Stimulated activated naive CD8-positive, alpha-beta T cell treated with anti-CD3 and anti-CD28 coated beads, Interleukin-15, amount 100 ng/mL, for 72 hours (primary cell): ENCODE data around the gene TGFBR3.
"Not testable (repeated sequence)": the region's sequence is repeated elsewhere in the genome, so short reads cannot be mapped to it uniquely, and the experiment has no call there.

Source experiments
- ATAC-seq: fragments of 150-1000 bp; cut with Tn5 transposase; 2 replicates; pipeline ENCODE4 v1.10.0; 2021; ENCODE audit warnings: mild to moderate bottlenecking, moderate library complexity
- DNase-seq, 2 donors: peaks; one replicate each; pipeline ENCODE4 v3.0.0; 2021 to 2022
- H3K27ac Mint-ChIP-seq, 2 donors: one replicate each; pipeline ENCODE4 v1.8.0; 2022; ENCODE audit warnings: mild to moderate bottlenecking in 2 of 2, mixed read lengths in 2 of 2, moderate library complexity in 2 of 2
- H3K27me3 Mint-ChIP-seq: one replicate; pipeline ENCODE4 v1.8.0; 2022; ENCODE audit warnings: mixed read lengths
- H3K4me1 Mint-ChIP-seq: one replicate; pipeline ENCODE4 v1.8.0; 2022; ENCODE audit warnings: mild to moderate bottlenecking, mixed read lengths
- H3K4me3 Mint-ChIP-seq, 2 donors: one replicate each; pipeline ENCODE4 v1.8.0; 2022; ENCODE audit warnings: mild to moderate bottlenecking in 2 of 2, mixed read lengths in 2 of 2, moderate library complexity in 1 of 2
- H3K9me3 Mint-ChIP-seq, 2 donors: one replicate each; pipeline ENCODE4 v1.8.0; 2022; ENCODE audit warnings: mixed read lengths in 2 of 2

TGFBR3 gene

DNA sequence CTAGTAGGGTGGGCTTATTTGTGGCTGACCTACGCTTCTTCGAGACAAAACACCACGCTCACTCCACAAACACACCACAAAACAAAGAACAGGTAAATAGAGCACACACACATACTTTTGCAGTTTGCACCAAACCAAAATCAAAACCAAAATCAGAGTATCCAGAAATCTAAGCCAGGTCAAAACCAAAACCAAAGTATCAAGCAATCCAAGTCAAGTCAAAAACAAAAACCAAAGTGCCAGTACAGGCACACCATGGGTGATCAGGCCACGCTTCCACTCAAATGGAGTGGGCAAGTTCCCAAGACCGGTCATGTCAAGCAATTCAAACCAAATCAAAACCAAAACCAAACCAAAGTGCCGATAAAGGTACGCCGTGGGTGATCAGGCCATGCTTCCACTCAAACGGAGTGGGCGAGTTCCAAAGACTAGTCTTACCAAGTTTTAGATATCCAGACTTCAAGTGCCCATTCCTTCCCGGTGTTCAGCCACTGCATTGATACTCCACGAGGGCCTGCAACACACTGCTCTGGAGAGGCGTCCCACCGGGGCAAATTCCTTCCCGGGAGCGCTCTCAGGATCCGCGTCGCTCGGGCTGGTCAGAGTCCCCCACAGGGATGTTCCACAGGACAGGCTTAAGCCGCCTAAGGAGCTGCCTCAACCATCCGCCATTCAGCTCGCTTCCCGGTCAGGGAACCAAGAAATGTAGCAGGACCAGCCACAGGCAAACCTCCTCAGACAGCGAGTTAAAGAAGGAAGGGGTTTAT lies 216.2 kb downstream of the TGFBR3 start:
- Mint-ChIP-seq H3K27ac (peak overlapping the region in 1 of 2 donors; percentile 5), H3K9me3 (peaks cover 0 to 8% of the 10 kb centered on the region in 2 donors), H3K27me3 (no peaks in the 10 kb centered on the region), H3K4me3 (no peak overlapping the region), H3K4me1 (peaks cover 30% of the 10 kb centered on the region)
- ATAC-seq = no peak
- DNase-seq = no peak

DNA sequence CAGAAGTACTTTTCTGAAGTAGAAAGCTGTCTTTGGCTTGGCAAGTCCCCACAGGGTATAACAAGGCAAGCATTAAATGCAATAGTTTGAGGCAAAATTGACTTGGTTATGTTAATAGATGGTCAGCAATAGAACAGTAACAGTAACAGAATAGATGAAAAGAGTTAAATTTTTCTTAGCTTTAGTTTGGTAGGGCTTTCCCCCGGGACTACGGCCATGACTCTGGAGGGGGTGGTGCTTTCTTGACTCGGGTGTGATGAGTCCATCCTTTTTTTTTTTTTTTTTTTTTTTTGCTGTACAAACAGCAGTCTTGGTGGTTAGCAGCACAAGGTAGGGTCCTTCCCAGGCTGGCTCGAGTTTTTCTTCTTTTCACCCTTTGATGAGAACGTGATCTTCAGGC lies 219.3 kb downstream of the TGFBR3 start:
- not testable (repeated sequence) for ATAC-seq, H3K4me3 Mint-ChIP-seq, H3K9me3 Mint-ChIP-seq, H3K27ac Mint-ChIP-seq, DNase-seq, H3K4me1 Mint-ChIP-seq, H3K27me3 Mint-ChIP-seq

- DNase-seq (no peak), ATAC-seq (no peak)
- H3K27me3 Mint-ChIP-seq = no peaks in the 10 kb centered on the region
- H3K9me3 Mint-ChIP-seq = peaks cover 16 to 29% of the 10 kb centered on the region in 2 donors
- H3K27ac Mint-ChIP-seq = no peak overlapping the region
- no peak overlapping the region for H3K4me3 Mint-ChIP-seq
- no peaks in the 10 kb centered on the region for H3K4me1 Mint-ChIP-seq
These were observed 224.8 kb downstream of the TGFBR3 start for GRCh38 chr1:91661121-91661520.

DNA sequence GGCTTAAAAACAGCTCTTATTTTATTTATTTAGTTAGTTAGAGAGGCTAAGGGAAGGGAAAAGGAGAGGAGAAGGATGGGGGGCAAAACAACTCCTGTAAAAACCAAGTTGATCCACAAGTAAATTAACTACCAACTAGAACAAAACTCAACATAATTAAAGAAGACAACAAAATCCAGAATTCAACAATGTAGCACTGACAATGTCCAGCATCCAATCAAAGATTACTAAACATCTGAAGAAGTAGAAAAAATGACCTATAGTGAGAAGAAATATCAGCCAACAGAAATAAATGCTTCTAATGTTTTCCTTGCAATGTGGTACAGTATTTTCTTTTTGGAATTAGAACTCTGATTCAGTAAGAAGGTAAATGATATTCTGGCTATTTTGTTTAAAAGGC lies 225.2 kb downstream of the TGFBR3 start:
- peaks cover 16 to 29% of the 10 kb centered on the region in 2 donors for H3K9me3 Mint-ChIP-seq
- H3K27me3 Mint-ChIP-seq = no peaks in the 10 kb centered on the region
- ATAC-seq = no peak
- no peak overlapping the region for H3K4me3 Mint-ChIP-seq
- H3K4me1 Mint-ChIP-seq = no peaks in the 10 kb centered on the region
- DNase-seq = no peak
- no peak overlapping the region for H3K27ac Mint-ChIP-seq

DNA sequence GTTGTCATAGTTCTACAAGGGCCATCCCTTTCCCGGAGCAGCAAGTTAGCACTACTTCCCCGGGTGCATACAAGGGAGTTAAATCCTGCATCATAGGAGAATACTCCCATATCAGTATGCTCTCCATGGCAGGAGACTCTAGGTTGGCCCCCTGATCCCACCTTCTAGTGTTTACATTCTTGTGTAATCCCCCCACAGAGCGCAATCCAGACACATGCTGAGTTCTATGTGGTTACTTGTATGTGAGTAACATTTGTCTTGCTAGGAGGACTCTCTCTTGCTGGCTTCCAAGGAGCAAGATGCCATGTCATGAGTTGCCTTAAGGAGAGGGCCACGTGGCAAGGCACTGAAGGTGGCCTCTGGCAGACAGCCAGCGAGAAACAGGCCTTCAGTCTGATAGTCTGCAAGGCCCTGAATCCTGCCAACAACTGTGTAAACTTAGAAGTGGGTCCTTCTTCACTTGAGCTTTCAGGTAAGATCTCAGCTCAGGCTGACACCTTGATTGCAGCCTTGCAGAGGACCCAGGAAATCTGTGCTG lies 230.0 kb downstream of the TGFBR3 start:
- Mint-ChIP-seq H3K4me3 (no peak overlapping the region), H3K27me3 (no peaks in the 10 kb centered on the region), H3K4me1 (no peaks in the 10 kb centered on the region), H3K9me3 (peaks cover 23 to 24% of the 10 kb centered on the region in 2 donors), H3K27ac (no peak overlapping the region)
- DNase-seq = no peak
- ATAC-seq = no peak

GRCh38 chr1:91653183-91653582 lies 232.8 kb downstream of the TGFBR3 start:
- ATAC-seq = no peak
- Mint-ChIP-seq H3K27ac (no peak overlapping the region), H3K9me3 (peaks cover 0 to 12% of the 10 kb centered on the region in 2 donors), H3K4me1 (no peaks in the 10 kb centered on the region), H3K4me3 (no peak overlapping the region), H3K27me3 (no peaks in the 10 kb centered on the region)
- no peak for DNase-seq

GRCh38 chr1:91651661-91652071 lies 234.3 kb downstream of the TGFBR3 start:
- H3K4me3 Mint-ChIP-seq = no peak overlapping the region
- H3K9me3 Mint-ChIP-seq = peaks cover 0 to 7% of the 10 kb centered on the region in 2 donors
- ATAC-seq = no peak
- no peak overlapping the region for H3K27ac Mint-ChIP-seq
- no peaks in the 10 kb centered on the region for H3K27me3 Mint-ChIP-seq
- no peaks in the 10 kb centered on the region for H3K4me1 Mint-ChIP-seq
- no peak for DNase-seq

DNA sequence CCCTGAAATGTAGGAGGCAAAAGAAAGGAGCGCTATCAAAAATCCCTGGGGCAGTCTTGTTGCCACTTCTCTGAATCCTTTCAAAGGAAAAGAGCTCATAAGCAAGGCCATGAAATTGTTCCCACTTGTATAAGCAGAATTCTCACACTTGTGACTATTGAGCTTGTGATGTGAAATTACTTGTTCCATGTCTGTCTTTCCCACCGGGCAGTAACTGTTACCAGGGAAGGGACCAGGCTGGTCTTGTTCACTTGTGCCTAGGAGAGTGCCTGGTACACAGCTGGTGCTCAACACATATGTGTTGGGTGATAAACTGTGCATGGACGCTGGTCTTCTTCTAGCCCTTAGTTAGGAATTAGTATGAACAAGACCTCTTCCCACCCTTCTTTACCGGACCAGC lies 234.7 kb downstream of the TGFBR3 start:
- peaks cover 0 to 7% of the 10 kb centered on the region in 2 donors for H3K9me3 Mint-ChIP-seq
- H3K27me3 Mint-ChIP-seq = no peaks in the 10 kb centered on the region
- H3K4me3 Mint-ChIP-seq = no peak overlapping the region
- ATAC-seq = no peak
- H3K27ac Mint-ChIP-seq = no peak overlapping the region
- H3K4me1 Mint-ChIP-seq = no peaks in the 10 kb centered on the region
- DNase-seq = no peak

DNA sequence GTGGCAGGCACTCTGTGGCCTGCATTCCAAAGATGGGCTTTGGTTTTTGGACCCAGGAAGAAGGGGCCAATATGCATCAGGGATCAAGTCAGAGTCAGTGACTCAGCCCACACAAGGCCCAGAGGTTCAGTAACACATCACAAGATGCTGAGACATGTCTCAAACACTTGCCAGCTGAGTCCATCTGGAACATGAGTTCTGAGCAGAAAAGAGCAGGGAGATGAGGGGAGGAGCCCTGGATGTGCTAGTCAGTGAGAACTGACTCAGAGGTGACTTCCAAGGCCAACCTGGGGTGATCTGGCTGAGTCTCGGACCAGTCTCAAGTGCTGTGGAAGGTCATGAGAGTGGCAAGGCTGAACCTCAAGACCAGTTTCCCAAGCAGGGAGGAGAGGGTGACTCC lies 235.2 kb downstream of the TGFBR3 start:
- Mint-ChIP-seq H3K4me1 (no peaks in the 10 kb centered on the region), H3K4me3 (no peak overlapping the region), H3K27ac (no peak overlapping the region), H3K9me3 (peaks cover 0 to 7% of the 10 kb centered on the region in 2 donors), H3K27me3 (no peaks in the 10 kb centered on the region)
- no peak for ATAC-seq
- DNase-seq = no peak

GRCh38 chr1:91647061-91647460 lies 238.9 kb downstream of the TGFBR3 start:
- peaks cover 0 to 6% of the 10 kb centered on the region in 2 donors for H3K9me3 Mint-ChIP-seq
- DNase-seq = no peak
- no peaks in the 10 kb centered on the region for H3K4me1 Mint-ChIP-seq
- H3K27me3 Mint-ChIP-seq = peaks cover 15% of the 10 kb centered on the region
- ATAC-seq = no peak
- no peak overlapping the region for H3K4me3 Mint-ChIP-seq
- H3K27ac Mint-ChIP-seq = peak overlapping the region in 1 of 2 donors; percentile 15

DNA sequence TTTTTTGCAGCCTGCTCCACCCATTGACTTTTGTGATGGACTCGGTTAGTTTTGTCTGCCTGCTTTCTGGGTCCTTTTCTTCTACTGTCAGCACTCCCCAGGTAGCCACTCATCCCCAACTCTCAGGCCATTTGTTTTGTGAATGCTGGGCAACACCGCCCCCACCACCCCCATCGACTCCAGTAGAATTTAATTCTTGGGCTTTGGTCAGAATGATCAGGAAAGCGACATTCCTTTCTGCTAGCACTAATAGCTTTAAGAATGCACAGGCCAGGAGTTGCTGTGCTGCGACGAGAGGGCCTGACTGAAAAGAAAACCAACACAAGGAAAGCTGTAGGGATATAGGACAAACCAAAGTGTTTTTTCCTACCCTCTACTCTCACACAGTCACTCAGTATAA lies 240.9 kb downstream of the TGFBR3 start:
- Mint-ChIP-seq H3K27ac (no peak overlapping the region), H3K9me3 (peaks cover 11 to 23% of the 10 kb centered on the region in 2 donors), H3K4me1 (no peaks in the 10 kb centered on the region)

DNA sequence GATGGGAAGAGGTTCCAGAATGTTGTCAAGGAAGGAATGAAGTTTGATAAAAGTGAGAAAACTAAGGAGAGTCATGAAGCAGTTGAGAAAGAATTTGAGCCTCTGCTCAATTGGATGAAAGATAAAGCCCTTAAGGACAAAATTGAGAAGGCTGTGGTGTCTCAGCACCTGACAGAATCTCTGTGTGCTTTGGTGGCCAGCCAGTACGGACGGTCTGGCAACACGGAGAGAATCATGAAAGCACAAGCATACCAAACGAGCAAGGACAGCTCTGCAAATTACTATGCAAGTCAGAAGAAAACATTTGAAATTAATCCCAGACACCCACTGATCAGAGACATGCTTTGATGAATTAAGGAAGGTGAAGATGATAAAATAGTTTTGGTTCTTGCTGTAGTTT lies 242.5 kb downstream of the TGFBR3 start:
- DNase-seq (no peak), ATAC-seq (no peak)
- Mint-ChIP-seq H3K4me1 (no peaks in the 10 kb centered on the region), H3K4me3 (no peak overlapping the region), H3K27me3 (peaks cover 22% of the 10 kb centered on the region), H3K27ac (no peak overlapping the region), H3K9me3 (peaks cover 15 to 29% of the 10 kb centered on the region in 2 donors)

More for the DNA sequence above, 240.9 kb downstream of the TGFBR3 start:
- no peak for ATAC-seq
- DNase-seq = no peak
- Mint-ChIP-seq H3K27me3 (peaks cover 22% of the 10 kb centered on the region), H3K4me3 (no peak overlapping the region)

- DNase-seq (no peak), ATAC-seq (no peak)
- Mint-ChIP-seq H3K9me3 (peaks cover 15 to 29% of the 10 kb centered on the region in 2 donors), H3K27me3 (peaks cover 22% of the 10 kb centered on the region), H3K4me1 (peaks cover 4% of the 10 kb centered on the region), H3K4me3 (no peak overlapping the region), H3K27ac (no peak overlapping the region)
These were observed 244.9 kb downstream of the TGFBR3 start for GRCh38 chr1:91640877-91641526.

DNA sequence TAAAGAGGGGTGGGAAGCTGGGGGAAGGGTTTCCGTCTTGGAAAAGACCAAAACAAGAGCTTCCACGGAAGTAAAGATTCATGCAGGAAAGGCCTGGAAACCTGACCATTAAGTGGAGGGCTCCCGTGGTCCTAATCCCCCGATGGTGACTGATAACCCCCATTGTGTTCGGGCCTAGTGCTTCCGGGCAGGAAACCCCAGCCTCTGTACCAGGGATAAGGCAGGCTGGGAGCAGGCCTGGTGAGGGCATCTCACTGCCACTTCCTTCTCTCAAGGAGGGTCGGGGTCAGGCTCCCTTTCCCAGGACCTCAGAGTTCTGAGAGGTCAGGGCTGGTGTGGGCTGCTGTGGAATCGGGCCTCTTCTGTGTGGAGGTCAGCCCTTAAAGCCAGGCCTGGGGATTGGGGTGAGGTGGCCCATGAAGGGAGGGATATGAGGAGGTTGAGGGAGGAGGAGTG lies 248.4 kb downstream of the TGFBR3 start:
- Mint-ChIP-seq H3K4me1 (peaks cover 11% of the 10 kb centered on the region), H3K27me3 (peaks cover 12% of the 10 kb centered on the region), H3K4me3 (no peak overlapping the region), H3K9me3 (peaks cover 15 to 29% of the 10 kb centered on the region in 2 donors), H3K27ac (no peak overlapping the region)
- DNase-seq (no peak), ATAC-seq (no peak)

GRCh38 chr1:91635763-91636162 lies 250.2 kb downstream of the TGFBR3 start:
- no peak for DNase-seq
- Mint-ChIP-seq H3K4me3 (no peak overlapping the region), H3K27ac (no peak overlapping the region), H3K9me3 (peaks cover 5 to 12% of the 10 kb centered on the region in 2 donors), H3K27me3 (no peaks in the 10 kb centered on the region), H3K4me1 (peaks cover 11% of the 10 kb centered on the region)
- ATAC-seq = no peak

GRCh38 chr1:91633438-91633837 lies 252.5 kb downstream of the TGFBR3 start:
- Mint-ChIP-seq H3K27ac (no peak overlapping the region), H3K27me3 (no peaks in the 10 kb centered on the region), H3K4me1 (peaks cover 11% of the 10 kb centered on the region), H3K4me3 (no peak overlapping the region), H3K9me3 (no peaks in the 10 kb centered on the region)
- no peak for ATAC-seq
- no peak for DNase-seq
